HepG2 (cell line): ENCODE measurements around the gene HMBS. TPM values are rescaled to one million over a fixed set of nuclear protein-coding genes. Genes with fewer than 3 reads are reported as not detected.

Source experiments
- CREM ChIP-seq, 2 experiments: sonication (generic) in 1 of 2; formaldehyde crosslinking in 1 of 2; IDR thresholded peaks; 2 replicates each; pipeline versions ENCODE4 v1.4.0 to v1.6.1; 2016 to 2020; ENCODE audit warnings: antibody characterized with exemption in 1 of 2, mild to moderate bottlenecking in 1 of 2, missing genetic modification reagents in 1 of 2
- ELF3 ChIP-seq: IDR thresholded peaks from 2 replicates; pipeline ENCODE4 v1.6.1; 2016; ENCODE audit warnings: missing genetic modification reagents, missing compliant biosample characterization
- GATA4 ChIP-seq: sonication (generic); IDR thresholded peaks from 2 replicates; pipeline ENCODE4 v1.6.1; 2016; ENCODE audit warnings: antibody characterized with exemption, low read depth, borderline replicate concordance
- HNRNPUL1 ChIP-seq: fragments of 200-400 bp; formaldehyde crosslinking; IDR thresholded peaks from 2 replicates; pipeline ENCODE4 v1.6.1; 2017; ENCODE audit warnings: low read depth, mild to moderate bottlenecking, low read length, moderate library complexity
- KDM5A ChIP-seq: fragments of 200-600 bp; sonication (generic); IDR thresholded peaks from 2 replicates; pipeline ENCODE4 v1.7.0; 2018; ENCODE audit warnings: antibody characterized with exemption, mild to moderate bottlenecking, low read length, borderline replicate concordance
- KLF11 ChIP-seq: IDR thresholded peaks from 2 replicates; pipeline ENCODE4 v1.6.1; 2016; ENCODE audit warnings: missing compliant biosample characterization
- MAZ ChIP-seq, 2 experiments: sonication (generic) in 1 of 2; formaldehyde crosslinking in 1 of 2; IDR thresholded peaks; 2 replicates each; pipeline versions ENCODE4 v1.5.0 to v1.6.1; 2012 to 2020; ENCODE audit warnings: low read depth in 2 of 2, mild to moderate bottlenecking in 2 of 2, borderline replicate concordance in 1 of 2, improper control_type of control experiment in 1 of 2, low read length in 1 of 2, missing genetic modification reagents in 1 of 2, moderate library complexity in 1 of 2
- MED1 ChIP-seq: sonication (generic); formaldehyde crosslinking; IDR thresholded peaks from 2 replicates; pipeline ENCODE4 v1.4.0; 2020; ENCODE audit warnings: missing genetic modification reagents
- NCOA1 ChIP-seq: sonication (generic); formaldehyde crosslinking; IDR thresholded peaks from 2 replicates; pipeline ENCODE4 v1.9.0; 2021; ENCODE audit warnings: missing genetic modification reagents
- ZBTB1 ChIP-seq: sonication (generic); formaldehyde crosslinking; IDR thresholded peaks from 2 replicates; pipeline ENCODE4 v1.4.0; 2020; ENCODE audit warnings: missing genetic modification reagents, borderline replicate concordance
- ZFP62 ChIP-seq: sonication (generic); formaldehyde crosslinking; IDR thresholded peaks from 2 replicates; pipeline ENCODE4 v1.4.0; 2020; ENCODE audit warnings: missing genetic modification reagents
- ZKSCAN8 ChIP-seq: IDR thresholded peaks from 2 replicates; pipeline ENCODE4 v1.6.1; 2016; ENCODE audit warnings: borderline replicate concordance, missing genetic modification reagents, missing compliant biosample characterization
- ZNF431 ChIP-seq: sonication (generic); formaldehyde crosslinking; IDR thresholded peaks from 2 replicates; pipeline ENCODE4 v1.9.0; 2022; ENCODE audit warnings: missing genetic modification reagents, low read depth, mild to moderate bottlenecking, borderline replicate concordance
- ZNF446 ChIP-seq: sonication (generic); formaldehyde crosslinking; IDR thresholded peaks from 2 replicates; pipeline ENCODE4 v1.5.0; 2020; ENCODE audit warnings: mild to moderate bottlenecking, missing genetic modification reagents
- ZSCAN22 ChIP-seq: sonication (generic); formaldehyde crosslinking; IDR thresholded peaks from 2 replicates; pipeline ENCODE4 v1.4.0; 2020; ENCODE audit warnings: mild to moderate bottlenecking, missing genetic modification reagents
- polyA plus RNA-seq, 8 experiments: library from polyadenylated mRNA; depleted of rRNA in 3 of 8; stranded (reverse) in 7 of 8; unstranded in 1 of 8; fragments of >200 nt; fragmentation: Illumina TruSeq in 4 of 8; extraction: Trizol in 4 of 8; gene quantifications; 2 replicates each; pipeline versions ENCODE4 v1.2.1 to v1.2.3, GENCODE V29; 2011 to 2016; ENCODE audit warnings: low read depth in 4 of 8, missing spikeins in 1 of 8, mixed read lengths in 1 of 8; ENCODE audit not compliant: insufficient read depth in 1 of 8
- total RNA-seq, 5 experiments: library from RNA; depleted of rRNA; stranded (reverse); fragments of >200 nt; fragmentation: Illumina TruSeq; extraction: Trizol; gene quantifications; 2 replicates each; pipeline ENCODE4 v1.2.3, GENCODE V29; 2016; ENCODE audit warnings: low read depth in 1 of 5
- TF ChIP-seq, protein P1 (sequence below): fragments of 450-650 bp; IDR thresholded peaks from 2 replicates; pipeline ENCODE4 v1.6.1; 2016
- TF ChIP-seq, protein P2 (sequence below): sonication (generic); formaldehyde crosslinking; IDR thresholded peaks from 2 replicates; pipeline ENCODE4 v1.5.0; 2020; ENCODE audit warnings: mild to moderate bottlenecking, low read depth, missing genetic modification reagents, borderline replicate concordance
- TF ChIP-seq, protein P3 (sequence below): sonication (generic); formaldehyde crosslinking; IDR thresholded peaks from 2 replicates; pipeline ENCODE4 v1.9.0; 2022; ENCODE audit warnings: low read depth, missing genetic modification reagents
- TF ChIP-seq, protein P4 (sequence below): IDR thresholded peaks from 2 replicates; pipeline ENCODE4 v1.6.1; 2016; ENCODE audit warnings: low read depth, missing genetic modification reagents, missing compliant biosample characterization

Gene HMBS
- total and polyA plus RNA-seq, 2 of the 13 experiments (the other 11 are each of a cell fraction or from before 2014, with no cell fraction given), result 9.4 to 46.9 TPM

DNA sequence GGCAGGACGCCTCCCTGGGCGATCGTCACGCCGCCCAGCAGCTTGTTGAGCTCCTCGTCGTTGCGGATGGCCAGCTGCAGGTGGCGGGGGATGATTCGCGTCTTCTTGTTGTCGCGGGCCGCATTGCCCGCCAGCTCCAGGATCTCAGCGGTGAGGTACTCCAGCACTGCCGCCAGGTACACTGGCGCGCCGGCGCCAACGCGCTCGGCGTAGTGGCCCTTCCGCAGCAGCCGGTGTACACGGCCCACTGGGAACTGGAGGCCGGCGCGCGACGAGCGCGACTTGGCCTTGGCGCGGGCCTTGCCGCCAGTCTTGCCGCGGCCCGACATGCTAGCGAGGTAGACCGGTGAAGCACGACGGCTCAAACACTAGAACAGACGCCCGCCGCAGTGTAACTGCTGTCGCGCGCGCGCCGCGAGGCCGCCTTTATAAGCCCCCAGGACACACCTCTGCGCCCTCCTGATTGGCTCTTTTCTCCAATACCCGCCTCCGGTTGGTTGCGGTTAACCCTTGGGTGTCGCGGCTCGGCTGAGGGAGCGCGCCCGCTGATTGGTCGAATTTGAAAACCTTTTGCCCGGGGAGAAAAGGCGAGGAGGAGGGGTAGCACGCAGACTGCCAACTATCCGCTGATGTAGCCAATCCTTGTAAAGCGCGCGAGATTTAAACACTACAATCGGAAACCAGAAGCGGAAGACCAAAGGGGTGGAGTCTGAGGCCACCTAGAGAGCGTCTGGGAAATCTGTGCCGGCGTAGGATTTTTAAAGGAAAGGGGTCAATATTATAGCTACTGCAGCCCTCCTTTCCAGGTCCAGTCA is 10.6 kb downstream of the HMBS start (continued):
- TF ChIP-seq, protein P1, sequence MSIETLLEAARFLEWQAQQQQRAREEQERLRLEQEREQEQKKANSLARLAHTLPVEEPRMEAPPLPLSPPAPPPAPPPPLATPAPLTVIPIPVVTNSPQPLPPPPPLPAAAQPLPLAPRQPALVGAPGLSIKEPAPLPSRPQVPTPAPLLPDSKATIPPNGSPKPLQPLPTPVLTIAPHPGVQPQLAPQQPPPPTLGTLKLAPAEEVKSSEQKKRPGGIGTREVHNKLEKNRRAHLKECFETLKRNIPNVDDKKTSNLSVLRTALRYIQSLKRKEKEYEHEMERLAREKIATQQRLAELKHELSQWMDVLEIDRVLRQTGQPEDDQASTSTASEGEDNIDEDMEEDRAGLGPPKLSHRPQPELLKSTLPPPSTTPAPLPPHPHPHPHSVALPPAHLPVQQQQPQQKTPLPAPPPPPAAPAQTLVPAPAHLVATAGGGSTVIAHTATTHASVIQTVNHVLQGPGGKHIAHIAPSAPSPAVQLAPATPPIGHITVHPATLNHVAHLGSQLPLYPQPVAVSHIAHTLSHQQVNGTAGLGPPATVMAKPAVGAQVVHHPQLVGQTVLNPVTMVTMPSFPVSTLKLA, result peak; percentile 62
- TF ChIP-seq, protein P2, sequence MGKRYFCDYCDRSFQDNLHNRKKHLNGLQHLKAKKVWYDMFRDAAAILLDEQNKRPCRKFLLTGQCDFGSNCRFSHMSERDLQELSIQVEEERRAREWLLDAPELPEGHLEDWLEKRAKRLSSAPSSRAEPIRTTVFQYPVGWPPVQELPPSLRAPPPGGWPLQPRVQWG (CRISPR knock-in tag), result no peak
- TF ChIP-seq KLF11 (CRISPR knock-in tag), result no peak
- peak; percentile 76 for TF ChIP-seq MED1 (CRISPR knock-in tag)
- no peak for TF ChIP-seq HNRNPUL1
- peak; percentile 66 for TF ChIP-seq CREM (IDR thresholded peaks at IDR 0.05)
- TF ChIP-seq CREM (CRISPR knock-in tag; IDR thresholded peaks at IDR 0.05), result no peak
- peak; percentile 77; the same call in 1 of the 2 replicates for TF ChIP-seq MAZ (IDR thresholded peaks at IDR 0.05; ENCODE audit: borderline replicate concordance, low read depth, low read length)
- peak; percentile 93 for TF ChIP-seq MAZ (CRISPR knock-in tag; IDR thresholded peaks at IDR 0.05; ENCODE audit: low read depth)
- TF ChIP-seq, protein P3, sequence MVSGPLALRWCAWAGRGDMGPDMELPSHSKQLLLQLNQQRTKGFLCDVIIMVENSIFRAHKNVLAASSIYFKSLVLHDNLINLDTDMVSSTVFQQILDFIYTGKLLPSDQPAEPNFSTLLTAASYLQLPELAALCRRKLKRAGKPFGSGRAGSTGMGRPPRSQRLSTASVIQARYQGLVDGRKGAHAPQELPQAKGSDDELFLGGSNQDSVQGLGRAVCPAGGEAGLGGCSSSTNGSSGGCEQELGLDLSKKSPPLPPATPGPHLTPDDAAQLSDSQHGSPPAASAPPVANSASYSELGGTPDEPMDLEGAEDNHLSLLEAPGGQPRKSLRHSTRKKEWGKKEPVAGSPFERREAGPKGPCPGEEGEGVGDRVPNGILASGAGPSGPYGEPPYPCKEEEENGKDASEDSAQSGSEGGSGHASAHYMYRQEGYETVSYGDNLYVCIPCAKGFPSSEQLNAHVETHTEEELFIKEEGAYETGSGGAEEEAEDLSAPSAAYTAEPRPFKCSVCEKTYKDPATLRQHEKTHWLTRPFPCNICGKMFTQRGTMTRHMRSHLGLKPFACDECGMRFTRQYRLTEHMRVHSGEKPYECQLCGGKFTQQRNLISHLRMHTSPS (CRISPR knock-in tag), result peak; percentile 80; the same call in 1 of the 2 replicates
- TF ChIP-seq ZKSCAN8 (CRISPR knock-in tag), result peak; percentile 40; the same call in 1 of the 2 replicates
- peak; percentile 51; the same call in 1 of the 2 replicates for TF ChIP-seq KDM5A
- peak; percentile 75 for TF ChIP-seq NCOA1 (CRISPR knock-in tag)
- no peak for TF ChIP-seq ZFP62 (CRISPR knock-in tag)
- TF ChIP-seq ZBTB1, result no peak
- peak; percentile 89 for TF ChIP-seq GATA4
- TF ChIP-seq ZNF431, result peak; percentile 65; the same call in 1 of the 2 replicates
- no peak for TF ChIP-seq ZSCAN22
- TF ChIP-seq ZNF446 (CRISPR knock-in tag), result peak; percentile 97
- TF ChIP-seq ELF3 (CRISPR knock-in tag), result peak; percentile 33; the same call in 1 of the 2 replicates
- TF ChIP-seq, protein P4, sequence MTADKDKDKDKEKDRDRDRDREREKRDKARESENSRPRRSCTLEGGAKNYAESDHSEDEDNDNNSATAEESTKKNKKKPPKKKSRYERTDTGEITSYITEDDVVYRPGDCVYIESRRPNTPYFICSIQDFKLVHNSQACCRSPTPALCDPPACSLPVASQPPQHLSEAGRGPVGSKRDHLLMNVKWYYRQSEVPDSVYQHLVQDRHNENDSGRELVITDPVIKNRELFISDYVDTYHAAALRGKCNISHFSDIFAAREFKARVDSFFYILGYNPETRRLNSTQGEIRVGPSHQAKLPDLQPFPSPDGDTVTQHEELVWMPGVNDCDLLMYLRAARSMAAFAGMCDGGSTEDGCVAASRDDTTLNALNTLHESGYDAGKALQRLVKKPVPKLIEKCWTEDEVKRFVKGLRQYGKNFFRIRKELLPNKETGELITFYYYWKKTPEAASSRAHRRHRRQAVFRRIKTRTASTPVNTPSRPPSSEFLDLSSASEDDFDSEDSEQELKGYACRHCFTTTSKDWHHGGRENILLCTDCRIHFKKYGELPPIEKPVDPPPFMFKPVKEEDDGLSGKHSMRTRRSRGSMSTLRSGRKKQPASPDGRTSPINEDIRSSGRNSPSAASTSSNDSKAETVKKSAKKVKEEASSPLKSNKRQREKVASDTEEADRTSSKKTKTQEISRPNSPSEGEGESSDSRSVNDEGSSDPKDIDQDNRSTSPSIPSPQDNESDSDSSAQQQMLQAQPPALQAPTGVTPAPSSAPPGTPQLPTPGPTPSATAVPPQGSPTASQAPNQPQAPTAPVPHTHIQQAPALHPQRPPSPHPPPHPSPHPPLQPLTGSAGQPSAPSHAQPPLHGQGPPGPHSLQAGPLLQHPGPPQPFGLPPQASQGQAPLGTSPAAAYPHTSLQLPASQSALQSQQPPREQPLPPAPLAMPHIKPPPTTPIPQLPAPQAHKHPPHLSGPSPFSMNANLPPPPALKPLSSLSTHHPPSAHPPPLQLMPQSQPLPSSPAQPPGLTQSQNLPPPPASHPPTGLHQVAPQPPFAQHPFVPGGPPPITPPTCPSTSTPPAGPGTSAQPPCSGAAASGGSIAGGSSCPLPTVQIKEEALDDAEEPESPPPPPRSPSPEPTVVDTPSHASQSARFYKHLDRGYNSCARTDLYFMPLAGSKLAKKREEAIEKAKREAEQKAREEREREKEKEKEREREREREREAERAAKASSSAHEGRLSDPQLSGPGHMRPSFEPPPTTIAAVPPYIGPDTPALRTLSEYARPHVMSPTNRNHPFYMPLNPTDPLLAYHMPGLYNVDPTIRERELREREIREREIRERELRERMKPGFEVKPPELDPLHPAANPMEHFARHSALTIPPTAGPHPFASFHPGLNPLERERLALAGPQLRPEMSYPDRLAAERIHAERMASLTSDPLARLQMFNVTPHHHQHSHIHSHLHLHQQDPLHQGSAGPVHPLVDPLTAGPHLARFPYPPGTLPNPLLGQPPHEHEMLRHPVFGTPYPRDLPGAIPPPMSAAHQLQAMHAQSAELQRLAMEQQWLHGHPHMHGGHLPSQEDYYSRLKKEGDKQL (CRISPR knock-in tag), result 0 out of 2 replicates have a peak, but pooled peaks have one; percentile 23
